Activated T-cell treated with anti-CD3 and anti-CD28 coated beads, Interleukin-2, amount 50 U/mL, for 1 hour (primary cell): ENCODE results near the gene EMILIN2.
A peak's percentile ranks its signal among the peaks of the same experiment; 100 is the strongest.

Source experiments
- DNase-seq: peaks from one replicate; pipeline ENCODE4 v3.0.0-alpha.2; 2020

Gene EMILIN2

GRCh38 chr18:2960983-2961696 is 114.3 kb downstream of the EMILIN2 start:
- DNase-seq: no peak

GRCh38 chr18:2961821-2962220 is 115.0 kb downstream of the EMILIN2 start:
- DNase-seq: no peak

GRCh38 chr18:2963048-2963447 is 116.2 kb downstream of the EMILIN2 start:
- peak; percentile 48 for DNase-seq

- DNase-seq: no peak
These were observed 117.7 kb downstream of the EMILIN2 start for GRCh38 chr18:2964361-2965010.
